Stimulated activated CD8-positive, alpha-beta memory T cell treated with anti-CD3 and anti-CD28 coated beads, Interleukin-15, amount 100 ng/mL, for 4 hours (primary cell): ENCODE data around the gene SYNE3.
"Not testable (repeated sequence)": the region's sequence is repeated elsewhere in the genome, so short reads cannot be mapped to it uniquely, and the experiment has no call there.

Experiments
- DNase-seq, 2 donors: peaks; one replicate each; pipeline ENCODE4 v3.0.0-alpha.2; 2020; ENCODE audit warnings: low read depth in 2 of 2

The SYNE3 gene

DNA sequence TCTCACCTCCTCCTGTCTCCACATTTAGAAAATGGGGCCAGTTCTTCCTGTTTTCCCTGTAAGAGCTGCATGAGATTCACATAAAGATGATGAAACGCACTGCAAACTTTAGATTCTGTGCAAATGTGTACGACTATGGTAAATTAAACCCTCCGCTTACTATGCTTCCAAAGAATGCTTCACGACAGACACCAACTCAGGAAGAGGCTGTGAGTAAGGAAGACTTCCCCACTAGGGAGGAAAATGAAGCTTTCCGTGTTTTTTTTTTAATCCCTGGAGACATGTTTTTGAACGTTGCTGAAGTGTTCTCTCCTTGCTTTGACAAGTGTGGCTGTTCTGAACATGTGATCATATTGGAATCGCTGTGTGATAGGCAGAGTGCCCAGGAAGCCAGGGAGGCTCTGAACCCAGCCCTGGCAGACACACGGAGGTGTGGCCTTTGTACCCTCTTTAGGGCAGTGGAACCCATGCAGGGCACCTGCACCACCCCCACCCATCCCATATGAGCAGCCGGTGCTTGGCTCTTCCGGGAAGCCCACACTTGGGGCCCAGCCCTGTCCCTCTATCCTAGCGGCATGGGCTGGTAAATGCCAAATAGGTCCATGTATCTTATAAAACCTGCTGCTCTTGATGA lies 7.5 kb upstream of the SYNE3 start:
- no peak for DNase-seq

DNA sequence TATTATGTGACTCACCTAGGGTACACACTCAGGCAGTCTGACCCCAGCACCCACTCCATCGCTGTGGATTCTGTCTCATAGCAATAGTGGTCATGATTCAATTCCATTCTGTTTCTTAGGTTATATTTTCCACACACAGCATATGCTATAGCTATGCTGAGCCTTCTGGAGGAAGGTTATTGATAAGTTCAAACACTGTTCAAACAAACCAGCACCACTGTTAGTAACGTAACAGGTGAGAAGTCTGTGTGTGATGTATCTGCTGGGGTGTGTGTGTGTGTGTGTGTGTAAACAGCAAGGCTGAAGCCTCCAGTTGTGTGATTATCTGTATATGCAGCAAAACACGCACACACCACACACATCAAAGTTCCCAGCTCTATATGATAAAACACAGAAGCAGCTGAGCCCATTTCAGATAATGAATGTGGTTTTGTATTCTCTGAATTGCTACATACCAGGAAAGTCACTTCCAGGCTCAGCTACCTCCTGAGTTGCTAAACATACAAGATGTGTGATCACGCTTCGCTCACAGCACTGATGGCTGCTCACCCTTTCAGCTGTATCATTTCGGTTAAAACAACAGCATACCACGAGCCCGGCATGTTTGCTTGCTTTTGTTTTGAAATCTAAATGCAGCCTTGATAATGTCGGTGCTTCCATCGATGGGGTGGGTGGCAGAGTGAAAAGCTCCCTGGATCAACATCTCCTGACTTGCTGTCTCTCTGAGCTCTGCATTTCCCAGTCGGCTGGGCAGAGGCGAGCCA lies 6.8 kb upstream of the SYNE3 start:
- no peak for DNase-seq

DNA sequence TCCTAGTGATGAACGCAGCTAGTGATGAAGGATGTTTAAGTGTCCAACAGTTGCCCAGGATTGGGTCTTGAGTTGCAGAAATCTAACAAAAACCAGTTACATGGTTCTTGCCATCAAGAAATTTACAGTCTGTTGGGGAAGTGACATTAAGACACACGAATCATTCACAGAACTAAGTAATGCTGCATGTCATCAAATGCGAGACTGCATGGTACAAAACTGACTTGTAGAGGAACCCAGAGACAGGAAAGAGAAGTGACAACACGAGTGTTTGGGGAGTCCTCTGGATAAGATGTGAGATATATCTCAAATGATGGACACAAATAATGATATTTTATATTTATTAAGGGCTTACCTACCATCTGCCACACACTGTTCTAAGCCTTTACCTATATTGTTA lies 6.1 kb upstream of the SYNE3 start:
- DNase-seq: no peak

DNA sequence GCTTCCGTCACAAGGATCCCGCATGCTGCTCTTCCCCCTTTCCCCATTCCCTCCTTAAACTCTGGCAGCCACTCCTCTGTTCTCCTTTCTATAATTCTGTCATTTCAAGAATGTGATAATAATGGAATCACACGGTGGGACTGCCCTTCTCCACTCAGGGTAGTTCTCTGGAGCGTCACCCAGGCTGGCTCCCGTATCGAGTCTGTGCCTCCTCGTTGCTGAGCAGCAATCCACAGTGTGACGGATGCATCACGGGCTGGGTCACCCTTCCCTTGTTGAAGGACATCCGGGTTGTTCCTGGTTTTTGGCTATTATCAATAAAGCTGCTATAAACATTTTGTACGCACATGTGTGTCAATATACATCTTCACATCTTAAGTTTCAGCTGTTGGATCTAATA lies 5.7 kb upstream of the SYNE3 start:
- no peak for DNase-seq

DNA sequence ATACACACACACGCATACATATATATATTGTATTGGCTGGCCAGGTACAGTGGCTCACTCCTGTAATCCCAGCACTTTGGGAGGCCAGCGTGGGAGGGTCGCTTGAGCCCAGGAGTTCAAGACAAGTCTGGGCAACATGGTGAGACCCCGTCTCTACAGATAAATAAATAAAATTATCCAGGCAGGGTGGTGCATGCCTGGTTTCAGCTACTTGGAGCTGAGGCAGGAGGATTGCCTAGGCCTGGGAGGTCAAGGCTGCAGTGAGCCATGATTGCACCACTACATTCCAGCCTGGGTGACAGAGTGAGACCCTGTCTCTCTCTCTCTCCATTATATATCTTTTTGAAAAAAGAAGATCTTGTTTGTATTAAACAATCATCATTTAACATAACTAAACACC lies 4.6 kb upstream of the SYNE3 start:
- DNase-seq: no peak

DNA sequence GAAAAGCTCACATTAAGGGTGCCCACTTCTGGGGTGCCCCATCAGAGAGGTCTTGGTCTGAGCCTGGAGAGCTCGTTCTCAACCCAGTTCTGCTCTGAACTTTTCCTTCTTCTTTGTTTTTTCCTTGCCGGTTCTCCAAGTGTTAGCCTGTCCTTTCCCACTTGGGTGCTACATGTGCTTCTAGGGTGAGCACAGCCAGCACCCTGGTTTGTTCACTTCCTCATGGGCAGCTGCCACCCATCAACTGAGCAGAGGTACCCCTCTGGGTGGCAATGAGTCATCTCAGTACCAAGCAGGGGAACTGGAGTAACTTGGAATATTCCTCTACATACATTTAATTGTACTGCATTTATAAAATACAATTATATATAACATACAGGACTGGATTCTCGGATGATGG lies 3.9 kb upstream of the SYNE3 start:
- DNase-seq: no peak

DNA sequence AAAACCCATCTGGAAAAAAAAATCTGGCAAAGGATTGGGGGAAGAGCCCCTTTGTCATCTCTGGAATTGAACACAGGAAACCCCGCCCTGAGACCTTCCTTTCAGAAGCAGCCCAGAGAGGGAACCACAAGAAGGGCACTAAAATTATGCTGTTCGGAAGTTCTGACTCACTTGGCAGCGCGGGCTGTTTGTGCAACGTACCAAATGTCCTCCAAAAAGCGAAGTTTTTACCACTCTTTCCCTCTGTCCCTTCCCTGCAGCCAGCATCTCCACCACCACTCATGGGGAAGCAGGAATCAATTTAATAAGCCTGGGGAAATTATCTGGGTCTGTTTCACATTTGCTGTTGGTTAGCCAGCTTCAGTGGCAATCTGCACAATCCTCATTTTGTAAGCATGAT lies 3.2 kb upstream of the SYNE3 start:
- DNase-seq: peak; percentile 40 to 58

DNA sequence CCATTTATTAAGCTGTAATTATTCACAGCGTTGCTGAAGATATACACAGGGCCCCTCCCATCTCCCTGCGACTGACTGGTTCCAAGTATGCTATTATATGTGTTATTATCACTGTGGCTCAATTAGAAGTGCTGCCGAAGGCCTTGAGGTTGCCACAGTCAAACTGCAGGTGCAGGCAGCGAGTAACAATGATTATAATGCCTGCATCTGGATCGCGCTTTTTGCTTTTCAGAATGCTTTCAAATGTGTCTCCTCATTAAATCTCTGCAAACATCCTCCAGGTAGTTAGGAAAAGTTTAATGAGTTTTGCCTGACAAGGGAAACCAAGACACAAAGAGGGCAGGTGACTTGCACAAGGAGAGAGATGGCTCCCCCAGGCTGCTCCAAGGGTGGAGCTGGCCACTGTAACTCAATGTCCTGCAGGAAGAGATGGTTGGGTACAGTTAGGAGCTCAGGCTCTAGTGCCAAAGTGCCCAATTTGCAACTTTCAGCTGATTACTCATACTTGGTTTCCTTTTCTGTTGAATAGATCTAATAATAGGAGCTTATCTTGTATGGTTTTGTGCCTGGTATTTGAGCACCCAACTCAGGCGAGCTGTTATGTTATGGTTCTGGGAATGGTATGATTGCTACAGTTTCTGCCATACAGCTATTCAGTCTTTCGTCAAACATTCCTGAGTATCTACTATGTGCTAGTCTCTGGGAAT lies 1.7 kb upstream of the SYNE3 start:
- DNase-seq: no peak

DNA sequence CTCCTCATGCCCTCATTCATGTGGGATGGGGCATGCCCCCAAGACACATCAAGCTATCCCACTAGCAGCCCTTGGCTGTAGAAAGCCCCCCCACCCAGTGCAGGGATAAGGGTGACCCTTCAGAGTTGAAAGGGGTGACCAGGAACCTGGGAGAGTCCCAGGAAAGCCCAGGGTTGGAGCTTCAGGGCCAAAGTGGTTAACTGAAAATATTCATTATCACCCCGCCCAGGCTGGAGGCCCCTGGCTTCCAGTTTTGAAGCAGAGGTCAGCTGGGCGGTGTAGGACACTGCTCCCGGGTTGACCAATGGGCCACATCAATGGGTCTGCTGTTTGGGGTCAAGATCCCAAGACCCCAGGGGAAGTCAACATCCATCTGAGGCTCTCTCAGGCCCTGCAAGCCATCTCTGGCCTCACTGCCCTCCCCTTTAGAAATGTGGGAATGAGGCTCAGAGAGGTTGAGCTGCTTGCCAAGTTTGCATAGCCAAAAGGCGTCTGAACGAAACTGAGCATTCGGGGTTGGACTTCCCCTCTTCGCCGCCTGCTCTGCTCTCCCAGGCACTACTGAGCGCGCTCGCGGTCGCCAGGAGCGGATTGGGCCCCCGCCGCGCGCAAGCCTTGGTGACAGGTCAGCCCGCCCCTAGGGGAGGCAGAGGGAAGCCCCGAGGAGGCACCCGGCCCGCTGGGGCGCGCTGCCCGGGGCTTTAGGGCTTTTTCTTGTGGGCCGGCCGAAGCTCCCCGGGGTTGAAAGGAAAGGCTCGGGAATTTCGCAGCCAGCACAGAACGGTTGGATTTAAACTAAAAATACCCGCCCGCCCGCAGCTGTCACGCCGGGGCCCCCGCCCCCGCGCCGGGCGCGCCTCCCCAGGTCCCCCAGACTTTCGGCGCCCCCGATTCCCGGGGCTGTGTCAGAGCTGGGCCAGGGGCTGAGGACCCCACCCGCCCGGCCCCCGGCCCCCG lies 576 bp downstream of the SYNE3 start:
- peak; percentile 52 to 67 for DNase-seq

DNA sequence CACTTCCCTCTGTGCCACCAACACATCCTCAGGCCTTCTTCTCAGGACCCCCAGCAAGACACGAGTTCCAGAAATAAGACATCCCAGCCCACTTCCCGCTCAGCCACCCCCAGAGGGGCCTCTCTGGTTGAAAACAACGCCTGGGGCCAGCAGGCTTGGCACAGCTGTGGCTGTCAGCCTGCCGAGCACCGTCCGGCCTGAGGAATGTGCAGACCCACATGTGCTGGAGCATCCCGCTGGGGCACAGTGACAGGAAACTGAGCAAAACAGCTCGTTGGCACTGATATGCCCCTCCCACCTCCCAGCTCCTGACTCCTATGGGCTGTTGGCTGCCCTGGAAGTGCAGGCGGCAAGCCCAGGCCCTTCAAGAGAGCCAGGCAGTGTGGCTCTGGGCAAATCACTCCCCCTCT lies 1.4 kb downstream of the SYNE3 start:
- no peak for DNase-seq

DNA sequence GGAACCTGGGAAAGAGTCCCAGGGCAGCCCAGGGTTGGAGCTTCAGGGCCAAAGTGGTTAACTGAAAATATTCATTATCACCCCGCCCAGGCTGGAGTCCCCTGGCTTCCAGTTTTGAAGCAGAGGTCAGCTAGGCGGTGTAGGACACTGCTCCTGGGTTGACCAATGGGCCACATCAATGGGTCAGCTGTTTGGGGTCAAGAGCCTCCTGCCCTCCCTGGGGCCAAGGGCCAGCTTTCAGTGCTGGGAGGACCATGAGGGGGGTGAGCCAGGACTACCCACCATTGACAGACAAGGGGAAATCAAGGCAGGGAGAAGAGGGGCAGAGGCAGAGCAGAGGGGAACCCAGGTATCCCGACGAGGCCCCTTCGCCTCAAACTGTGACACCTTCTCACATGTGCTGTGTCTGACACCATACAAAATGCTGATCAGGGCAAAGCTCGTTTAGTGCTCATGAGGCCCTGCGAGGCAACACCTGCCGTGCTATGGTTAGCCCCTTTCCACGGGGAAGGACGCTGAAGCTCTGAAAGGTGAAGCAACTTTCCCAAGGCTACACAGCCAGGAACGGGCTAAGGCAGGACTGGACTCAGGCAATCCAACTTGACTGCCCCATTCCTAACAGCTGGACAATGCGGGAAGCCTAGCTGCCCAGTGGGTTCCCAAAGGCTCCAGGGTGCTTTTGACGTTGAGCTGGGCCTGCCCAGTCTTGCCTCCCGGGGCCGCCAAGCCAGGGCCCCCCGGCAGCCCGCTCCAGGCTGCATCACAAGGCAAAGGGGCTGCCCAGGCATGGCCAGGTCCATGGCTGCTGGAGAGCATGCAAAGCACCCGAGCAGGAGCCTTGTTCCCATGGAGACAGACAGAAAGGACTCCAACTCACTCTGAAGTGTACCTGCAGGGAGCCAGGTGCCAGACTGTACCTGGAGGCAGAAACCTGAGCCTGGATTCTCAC lies 2.0 kb downstream of the SYNE3 start:
- no peak for DNase-seq

DNA sequence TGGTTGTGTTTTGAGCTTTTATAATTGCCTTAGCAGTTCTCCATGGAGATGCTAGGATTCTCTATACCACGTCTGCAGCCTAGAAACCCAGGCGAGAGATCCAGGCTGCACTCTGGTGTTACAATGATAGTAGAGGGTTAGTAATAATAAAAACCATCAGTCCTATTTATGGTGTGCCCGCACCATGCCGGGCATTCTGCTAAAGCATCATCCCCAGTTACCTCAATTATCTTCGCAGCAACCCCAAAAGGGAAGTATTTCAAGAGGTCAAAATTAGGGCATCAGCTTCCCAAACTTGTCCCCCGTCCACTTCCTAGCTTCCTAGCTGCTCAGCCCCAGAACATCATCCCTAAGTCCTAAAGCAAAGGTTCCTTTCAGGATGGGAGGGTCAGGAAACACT lies 3.2 kb downstream of the SYNE3 start:
- no peak for DNase-seq

DNA sequence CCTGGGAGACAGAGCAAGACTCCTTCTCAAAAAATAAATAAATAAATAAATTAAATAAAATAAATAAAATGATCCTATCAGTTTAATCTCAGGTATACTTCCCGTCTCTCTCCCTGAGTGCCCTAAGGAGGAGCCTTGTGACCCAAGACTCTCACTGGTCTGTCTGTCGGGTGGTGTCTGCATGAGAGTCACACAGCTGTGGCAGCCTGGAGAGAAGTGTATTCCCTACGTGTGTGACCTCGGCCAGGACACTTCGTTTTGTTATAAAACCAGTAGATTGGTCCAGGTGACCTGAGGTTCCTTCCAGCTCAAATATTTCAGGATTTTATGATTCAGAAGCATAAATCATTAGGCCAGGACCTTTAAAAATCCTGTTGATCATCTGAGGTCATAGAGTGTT lies 4.8 kb downstream of the SYNE3 start:
- DNase-seq: no peak

DNA sequence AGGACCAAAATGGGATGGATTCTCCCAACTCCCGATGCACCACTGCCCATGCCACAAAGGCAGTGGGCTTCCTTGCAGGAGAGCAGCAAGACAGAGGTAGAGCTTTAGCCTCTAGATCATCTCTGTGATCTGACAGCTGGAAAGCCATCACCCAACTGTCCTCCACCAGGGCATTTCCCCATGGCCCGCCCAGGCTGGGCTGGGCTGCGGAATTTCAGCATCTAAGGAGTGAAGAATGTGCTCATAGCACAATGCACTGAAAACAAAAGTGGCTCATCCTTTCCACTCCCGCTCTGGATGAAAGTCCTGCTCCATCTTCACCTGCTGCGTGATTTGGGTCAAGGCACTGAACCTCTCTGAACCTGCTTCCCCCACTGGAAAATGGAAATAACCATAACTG lies 5.6 kb downstream of the SYNE3 start:
- no peak for DNase-seq

DNA sequence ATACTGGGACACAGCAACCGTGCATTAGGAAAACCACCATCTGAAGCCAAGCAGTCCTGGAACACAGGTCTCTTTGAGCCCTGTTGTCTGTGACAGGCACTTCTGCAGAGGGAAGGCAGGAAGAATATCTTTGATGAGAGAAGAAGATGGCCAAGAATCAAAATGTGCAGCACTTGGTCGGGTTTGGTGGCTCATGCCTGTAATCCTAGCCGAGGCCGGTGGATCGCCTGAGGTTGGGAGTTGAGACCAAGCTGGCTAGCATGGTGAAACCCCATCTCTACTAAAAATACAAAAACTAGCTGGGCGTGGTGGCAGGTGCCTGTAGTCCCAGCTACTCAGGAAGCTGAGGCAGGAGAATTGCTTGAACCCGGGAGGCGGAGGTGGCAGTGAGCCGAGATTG lies 6.1 kb downstream of the SYNE3 start:
- DNase-seq: not testable (repeated sequence)

DNA sequence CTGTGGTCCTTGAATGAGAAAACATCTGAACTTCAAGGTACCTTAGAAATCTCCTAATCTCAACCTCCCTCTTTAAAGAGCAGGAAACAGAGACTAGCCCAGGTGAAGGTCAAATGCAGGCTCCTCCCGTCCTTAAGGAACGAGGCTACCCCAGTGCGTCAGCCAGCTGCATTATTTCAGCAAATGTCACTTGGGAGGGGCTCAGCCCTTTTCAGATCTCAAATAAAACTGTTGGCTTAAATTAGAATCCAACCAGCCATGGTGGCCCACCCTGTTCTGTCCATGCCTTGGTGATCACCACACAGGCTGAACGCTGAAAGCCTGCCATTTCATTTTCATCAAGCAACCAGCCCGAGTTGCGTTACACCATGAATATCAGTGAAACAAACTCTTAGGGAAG lies 7.0 kb downstream of the SYNE3 start:
- DNase-seq: no peak

DNA sequence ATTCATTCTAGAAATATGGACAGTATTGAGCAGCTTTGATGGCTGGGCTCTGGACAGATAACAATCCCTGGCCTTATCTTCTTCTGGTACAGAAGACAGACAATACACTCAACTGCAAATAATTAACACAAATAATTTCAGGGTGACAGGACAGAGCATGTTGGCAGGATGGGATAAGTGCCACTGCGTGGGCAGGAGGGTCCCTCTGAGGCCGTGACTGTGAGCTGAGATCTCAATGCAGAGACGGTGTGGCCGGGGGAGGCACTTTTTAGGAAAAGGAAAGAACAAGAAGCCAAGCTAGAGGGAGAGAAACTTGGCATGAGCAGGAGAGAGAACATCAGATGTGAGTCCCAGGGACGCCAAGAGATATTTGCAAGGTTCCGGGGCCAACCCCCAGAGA lies 8.1 kb downstream of the SYNE3 start:
- no peak for DNase-seq

DNA sequence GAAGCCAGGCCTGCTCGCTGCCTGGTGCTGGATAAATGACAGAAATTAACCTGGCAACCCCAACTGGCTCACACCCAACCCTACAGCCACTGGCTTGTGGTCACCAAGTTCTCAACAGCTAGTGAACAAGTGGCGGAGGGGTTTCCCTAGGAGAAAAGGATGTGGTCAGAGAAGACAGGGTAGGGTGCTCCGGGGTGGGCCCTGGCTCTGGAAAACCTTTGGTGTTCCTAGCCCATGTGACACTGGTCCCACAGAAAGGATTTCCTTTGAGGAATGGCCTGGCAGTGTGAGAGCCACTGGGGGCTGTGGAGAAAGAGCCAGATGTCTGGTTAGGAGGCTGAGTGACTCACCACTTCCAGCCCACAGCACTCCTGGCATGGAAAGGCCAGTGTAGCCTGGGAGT lies 8.7 kb downstream of the SYNE3 start:
- DNase-seq: no peak

DNA sequence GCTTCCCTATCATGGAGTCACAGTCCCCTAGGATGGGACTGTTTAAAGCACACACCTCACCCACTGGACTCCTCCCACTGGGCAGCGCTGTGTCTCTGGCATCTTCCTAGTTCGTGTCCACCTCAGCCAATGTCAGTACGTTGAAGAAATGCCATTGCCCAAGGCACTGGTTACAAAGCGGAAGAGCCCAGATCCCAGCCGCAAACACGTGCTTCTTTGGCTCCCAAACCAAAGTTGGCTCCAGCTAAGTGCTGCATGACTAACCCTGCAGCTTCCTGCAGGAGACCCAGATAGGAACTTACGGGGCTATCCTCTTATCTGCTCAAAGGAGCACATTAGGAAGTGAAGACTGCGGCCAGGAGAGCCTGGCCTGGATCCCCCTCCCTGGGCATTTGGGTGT lies 9.3 kb downstream of the SYNE3 start:
- DNase-seq: no peak

DNA sequence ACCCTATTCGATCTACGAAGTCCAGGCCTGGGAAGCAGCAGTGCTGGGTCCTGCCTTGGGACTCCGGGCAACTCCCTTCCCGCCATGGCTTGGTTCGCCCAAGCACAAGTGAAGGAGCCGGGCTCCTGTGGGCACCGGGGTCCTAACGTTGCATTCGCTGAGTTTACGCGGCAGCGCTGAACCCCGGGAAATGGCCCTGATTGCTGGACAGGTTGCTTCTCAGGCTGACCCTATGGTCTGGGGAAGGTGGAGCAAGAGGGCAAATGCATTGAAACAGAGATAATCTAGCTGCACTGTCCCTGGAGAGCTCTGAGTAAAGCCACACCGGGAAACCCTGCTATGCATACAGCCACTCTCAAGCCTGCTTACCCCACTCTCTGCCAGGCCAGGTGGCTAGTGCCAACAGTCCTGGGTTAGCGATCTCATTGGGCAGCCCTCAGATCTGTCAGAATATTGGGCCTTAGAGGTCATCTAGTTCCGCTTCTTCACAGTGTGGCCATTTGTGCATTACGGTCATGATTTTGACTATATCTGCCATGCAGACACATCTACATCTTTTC lies 11.3 kb downstream of the SYNE3 start:
- DNase-seq: no peak
